Activated CD8-positive, alpha-beta T cell treated with anti-CD3 and anti-CD28 coated beads for 36 hours (primary cell): Measurements from ENCODE around the gene SLC1A7. TPM values are rescaled to one million over a fixed set of nuclear protein-coding genes. Genes with fewer than 3 reads are reported as not detected.

Experiments
- ATAC-seq: fragments of 200-7000 bp; cut with Tn5 transposase; one replicate; pipeline ENCODE4 v1.10.0; 2021; ENCODE audit warnings: mild to moderate bottlenecking, moderate library complexity
- CTCF ChIA-PET: fragments of 350-600 bp; sonication (Branson Sonifier 250); formaldehyde crosslinking; loops from one replicate; lab custom pipeline; 2021; ENCODE audit warnings: antibody characterized with exemption; lab: Charles Lee
- POLR2A ChIA-PET: fragments of 350-600 bp; sonication (Branson Sonifier 250); formaldehyde crosslinking; loops from one replicate; lab custom pipeline; 2021; ENCODE audit warnings: antibody characterized with exemption; lab: Charles Lee
- DNase-seq: peaks from one replicate; pipeline ENCODE4 v3.0.0-alpha.2; 2020
- H3K27ac Mint-ChIP-seq: one replicate; pipeline ENCODE4 v1.8.0; 2021; ENCODE audit warnings: mild to moderate bottlenecking, mixed read lengths
- H3K27me3 Mint-ChIP-seq: one replicate; pipeline ENCODE4 v1.8.0; 2021; ENCODE audit warnings: mixed read lengths
- H3K36me3 Mint-ChIP-seq: one replicate; pipeline ENCODE4 v1.8.0; 2021; ENCODE audit warnings: low read depth, mixed read lengths
- H3K4me1 Mint-ChIP-seq: one replicate; pipeline ENCODE4 v1.8.0; 2021; ENCODE audit warnings: low read depth, mixed read lengths
- H3K4me3 Mint-ChIP-seq: one replicate; pipeline ENCODE4 v1.8.0; 2021; ENCODE audit warnings: mild to moderate bottlenecking, moderate library complexity, mixed read lengths
- H3K9me3 Mint-ChIP-seq: one replicate; pipeline ENCODE4 v1.8.0; 2021; ENCODE audit warnings: mixed read lengths
- CTCF ChIP-seq: fragments of 200-600 bp; IDR thresholded peaks from one replicate; pipeline ENCODE4 v1.8.0; 2022; ENCODE audit warnings: antibody characterized with exemption, mild to moderate bottlenecking
- intact Hi-C: fragments of 100-400 bp; cut with micrococcal nuclease; formaldehyde crosslinking; loops from one replicate; pipeline ENCODE4 v1.10.0; 2022
- total RNA-seq, 2 experiments: library from RNA; stranded (reverse); gene quantifications; one replicate each; pipeline ENCODE4 v1.2.3, GENCODE V29; 2021

SLC1A7 gene
- not detected for total RNA-seq

DNA sequence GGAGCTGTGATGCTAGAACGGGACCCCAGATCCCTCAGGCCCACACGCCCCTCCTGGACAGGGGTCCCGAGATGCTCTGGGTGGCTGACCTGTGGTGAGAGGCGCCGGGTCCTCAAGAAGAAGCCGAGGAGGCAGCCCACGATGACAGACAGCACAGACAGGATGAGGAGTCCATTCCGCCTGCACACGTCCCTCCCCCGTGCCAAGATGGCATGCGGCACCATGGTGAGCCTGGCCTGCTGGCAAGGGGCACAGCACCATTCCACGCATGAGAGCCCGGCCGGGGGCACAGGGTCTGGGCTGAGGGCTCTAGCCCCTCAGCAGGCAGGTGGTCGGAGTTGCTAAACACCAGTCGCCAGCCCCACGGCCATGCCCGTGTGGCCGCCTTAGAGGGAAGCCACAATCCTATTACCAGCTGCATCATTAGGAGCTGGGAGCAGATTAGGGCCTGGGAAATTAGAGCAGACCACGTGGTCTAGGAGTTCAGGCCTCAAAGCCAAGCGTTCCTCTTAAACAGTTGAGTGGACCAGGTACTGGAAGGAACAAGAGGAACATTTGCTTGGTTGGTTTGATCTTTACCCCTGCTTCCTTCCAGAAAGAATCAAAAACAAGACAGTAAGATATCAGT is at the start of gene SLC1A7:
Gene SLC1A7, minus strand, starts transcription at position 413 of the 628 bp plus-strand sequence. Its CDS starts 189 bp downstream, at position 224.
- CTCF ChIA-PET: no interaction called here
- Mint-ChIP-seq H3K36me3 (peaks cover 3% of the 10 kb centered on the region), H3K4me3 (no peak within 1 kb of the TSS), H3K9me3 (peaks cover 5% of the 10 kb centered on the region), H3K27me3 (no peaks in the 10 kb centered on the region), H3K4me1 (no peaks in the 10 kb centered on the region), H3K27ac (no peak within 1 kb of the TSS)
- no peak for TF ChIP-seq CTCF
- POLR2A ChIA-PET: interaction anchor here (0.6 kb wide), 1 partner anchor 129 kb away, joined by 3 read pairs; no protein-coding TSS in a partner anchor
- intact Hi-C loops: no loop called here
- no peak for DNase-seq
- no peak for ATAC-seq

- Mint-ChIP-seq H3K4me1 (no peaks in the 10 kb centered on the region), H3K4me3 (no peak overlapping the region), H3K27me3 (peaks cover 2% of the 10 kb centered on the region), H3K27ac (no peak overlapping the region), H3K36me3 (no peaks in the 10 kb centered on the region), H3K9me3 (no peaks in the 10 kb centered on the region)
- CTCF ChIA-PET: no interaction called here
- TF ChIP-seq CTCF: no peak
- DNase-seq: no peak
- POLR2A ChIA-PET: interaction anchor here (0.6 to 1.1 kb wide), 3 partner anchors 12 to 1163 kb away, joined by 3 to 5 read pairs (median 3); no protein-coding TSS in a partner anchor
- no peak for ATAC-seq
- intact Hi-C loops: no loop called here
Measured at GRCh38 chr1:53190210-53190611, 47.8 kb upstream of the SLC1A7 start.

DNA sequence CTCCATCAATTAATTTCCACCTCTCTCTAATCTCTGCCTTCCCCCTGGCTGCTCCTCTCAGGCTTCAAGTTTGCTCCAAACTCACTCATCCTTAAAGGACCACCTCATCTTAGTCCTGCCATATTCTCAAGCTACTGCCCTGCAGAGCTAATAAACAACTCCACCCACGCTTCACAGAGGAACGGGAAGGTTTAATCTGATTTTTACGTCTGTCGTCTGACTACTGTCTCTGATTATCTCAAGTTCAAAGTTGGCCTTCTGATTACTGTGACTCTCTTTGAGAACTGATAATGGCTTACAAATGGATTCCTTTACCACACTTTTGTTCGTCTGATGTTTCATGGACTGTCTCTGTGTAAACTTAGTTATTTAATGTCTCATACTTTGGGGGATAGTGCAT is 46.6 kb upstream of the SLC1A7 start:
- ATAC-seq (no peak), DNase-seq (no peak)
- no peaks in the 10 kb centered on the region for H3K4me1 Mint-ChIP-seq
- no peaks in the 10 kb centered on the region for H3K36me3 Mint-ChIP-seq
- peaks cover 2% of the 10 kb centered on the region for H3K27me3 Mint-ChIP-seq
- no peak overlapping the region for H3K27ac Mint-ChIP-seq
- TF ChIP-seq CTCF: no peak
- CTCF ChIA-PET: no interaction called here
- H3K4me3 Mint-ChIP-seq: no peak overlapping the region
- intact Hi-C loops: no loop called here
- POLR2A ChIA-PET: interaction anchor here (0.6 kb wide), 1 partner anchor 7 kb away, joined by 3 read pairs; no protein-coding TSS in a partner anchor
- H3K9me3 Mint-ChIP-seq: no peaks in the 10 kb centered on the region

DNA sequence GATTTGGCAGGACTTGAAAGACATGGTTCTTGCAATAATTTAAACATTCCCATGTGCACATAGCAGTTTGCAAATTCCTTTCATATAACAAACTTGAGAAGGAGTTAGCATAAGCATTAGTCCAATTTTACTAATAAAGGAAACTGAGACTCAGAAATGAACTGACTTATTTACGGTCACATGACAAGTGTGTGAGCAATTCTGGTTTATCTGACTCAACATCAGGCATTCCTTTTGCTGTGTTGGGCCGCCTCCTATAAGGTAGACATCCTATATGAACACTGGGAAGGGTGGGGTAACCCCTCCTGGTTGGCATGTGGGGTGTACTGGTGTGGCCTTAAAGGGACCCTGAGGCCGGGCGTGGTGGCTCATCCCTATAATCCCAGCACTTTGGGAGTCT is 45.7 kb upstream of the SLC1A7 start:
- intact Hi-C loops: no loop called here
- DNase-seq: no peak
- no peaks in the 10 kb centered on the region for H3K9me3 Mint-ChIP-seq
- no peaks in the 10 kb centered on the region for H3K4me1 Mint-ChIP-seq
- no peak overlapping the region for H3K27ac Mint-ChIP-seq
- peaks cover 2% of the 10 kb centered on the region for H3K27me3 Mint-ChIP-seq
- ATAC-seq: no peak
- CTCF ChIA-PET: no interaction called here
- no peak for TF ChIP-seq CTCF
- no peak overlapping the region for H3K4me3 Mint-ChIP-seq
- no peaks in the 10 kb centered on the region for H3K36me3 Mint-ChIP-seq
- POLR2A ChIA-PET: interaction anchor here (0.6 kb wide), 1 partner anchor 8 kb away, joined by 3 read pairs; no protein-coding TSS in a partner anchor

DNA sequence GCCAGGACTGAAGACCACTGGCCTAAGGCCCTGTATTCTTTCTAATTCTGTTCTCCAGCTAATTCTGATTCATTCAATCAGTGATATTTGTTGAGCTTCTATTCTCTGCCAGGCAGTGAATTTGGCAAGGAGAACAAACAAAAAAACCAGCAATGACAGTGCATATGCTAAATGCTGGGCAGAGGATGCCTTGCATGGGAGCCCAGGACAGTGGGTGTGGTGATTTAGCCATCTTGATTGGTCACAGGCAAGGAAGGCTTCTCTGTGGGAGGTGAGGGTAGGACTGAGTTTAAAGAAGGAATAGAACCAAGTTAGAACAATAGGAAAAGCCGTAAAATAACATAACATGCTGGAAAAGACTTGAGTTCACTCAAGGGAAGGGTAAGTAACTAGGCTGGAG is 45.0 kb upstream of the SLC1A7 start:
- Mint-ChIP-seq H3K27me3 (peaks cover 2% of the 10 kb centered on the region), H3K9me3 (no peaks in the 10 kb centered on the region), H3K4me1 (no peaks in the 10 kb centered on the region), H3K27ac (no peak overlapping the region), H3K36me3 (no peaks in the 10 kb centered on the region), H3K4me3 (no peak overlapping the region)
- no peak for TF ChIP-seq CTCF
- CTCF ChIA-PET: interaction anchor here (0.7 to 2.8 kb wide), 6 partner anchors 8 to 902 kb away, joined by 3 to 27 read pairs (median 4); partner anchors contain the start of gene CPT2
- ATAC-seq (no peak), DNase-seq (no peak)
- POLR2A ChIA-PET: interaction anchor here (0.8 to 1.0 kb wide), 2 partner anchors 8 to 9 kb away, joined by 3 read pairs; no protein-coding TSS in a partner anchor
- intact Hi-C loops: no loop called here
